HG03521 (cell line): ENCODE data around the gene HP1BP3.

Experiments used
- ATAC-seq: cut with Tn5 transposase; IDR thresholded peaks from one replicate; pipeline ENCODE4 v1.9.1; 2021; ENCODE audit warnings: mild to moderate bottlenecking, moderate library complexity; ENCODE audit not compliant: unreplicated experiment

HP1BP3 gene

DNA sequence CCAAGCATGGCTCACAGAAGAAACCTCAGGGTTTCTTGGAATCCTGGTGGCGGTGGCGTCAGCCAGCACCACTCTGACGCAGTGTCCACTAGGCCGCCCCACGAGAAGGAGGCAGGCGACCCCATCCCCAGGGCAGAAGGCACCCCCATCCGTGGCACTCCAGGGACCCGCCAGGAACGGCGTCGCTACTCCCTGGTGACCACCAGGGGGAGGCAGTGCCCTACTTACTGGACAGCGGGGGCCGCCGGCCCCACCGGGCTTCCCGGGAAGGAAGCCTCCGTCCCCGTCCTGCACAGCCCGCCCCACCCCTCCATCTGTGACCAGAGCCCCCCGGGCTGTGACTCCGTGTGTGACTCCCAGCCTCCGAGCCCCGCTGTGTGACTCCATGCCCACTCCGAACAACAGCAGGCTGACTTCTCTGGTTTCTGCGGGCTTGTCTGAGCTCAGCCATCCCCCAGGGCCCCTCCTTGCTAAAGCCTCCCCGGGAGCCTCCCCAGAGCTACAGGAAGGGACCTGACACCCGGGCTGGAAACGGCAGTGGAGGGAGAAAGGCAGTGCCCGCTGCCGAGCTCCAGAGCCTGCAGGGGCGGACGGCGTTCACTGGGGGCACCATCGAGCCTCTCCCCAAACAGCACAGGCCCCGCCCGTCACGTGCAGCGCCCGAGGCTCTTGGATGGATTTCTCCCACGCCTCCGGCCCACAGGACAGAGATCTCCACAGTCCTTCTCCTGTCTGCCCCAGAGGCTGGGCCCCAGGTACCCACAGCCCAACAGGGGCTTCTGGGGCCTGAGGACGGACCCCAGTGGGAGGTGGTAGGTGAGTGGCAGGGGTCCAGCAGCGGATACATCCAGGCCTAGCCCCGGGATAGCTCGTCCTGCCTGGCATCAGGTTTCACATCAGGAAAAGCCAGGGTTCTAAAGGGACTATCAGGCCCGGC is 90.4 kb downstream of the HP1BP3 start:
- peak; percentile 53 for ATAC-seq

DNA sequence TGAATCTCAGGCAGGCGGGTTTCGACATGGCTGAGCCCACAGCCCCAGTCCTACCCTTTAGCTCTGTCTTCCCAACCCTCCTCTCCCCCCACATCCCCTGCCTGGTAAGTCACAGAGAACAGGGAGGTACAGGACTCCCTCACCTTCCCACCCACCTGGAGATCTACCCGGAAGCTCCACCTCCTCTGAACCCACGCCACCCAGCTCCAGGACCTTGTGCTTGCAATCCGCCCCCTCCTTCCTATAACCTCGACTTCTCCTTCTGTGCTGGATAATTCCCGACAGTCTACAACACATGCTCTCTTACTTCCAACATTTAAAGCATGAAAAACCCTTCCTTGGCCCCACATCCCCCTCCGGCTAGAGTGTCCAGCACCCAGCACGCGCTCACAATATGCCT is 91.6 kb downstream of the HP1BP3 start:
- no peak for ATAC-seq

DNA sequence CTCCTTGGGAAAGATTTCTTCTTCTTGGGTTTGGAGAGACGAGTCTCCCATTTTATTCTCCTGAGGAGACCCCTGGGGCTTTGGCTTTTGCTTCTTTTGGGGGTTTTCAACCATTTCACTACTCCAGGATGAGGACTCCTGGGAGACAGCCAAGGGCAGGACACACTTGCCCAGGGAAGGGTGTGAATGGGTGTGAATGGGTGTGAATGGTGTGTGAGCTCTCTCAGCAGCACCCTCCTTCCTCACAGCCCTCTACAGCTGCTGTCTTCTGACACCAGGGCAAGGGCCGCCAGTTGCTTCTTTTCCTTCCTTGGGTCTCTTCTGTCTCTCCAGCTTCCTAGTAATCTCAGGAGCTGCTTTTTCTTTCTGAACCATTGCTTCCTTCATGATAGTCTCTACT is 93.5 kb downstream of the HP1BP3 start:
- ATAC-seq: no peak
